KMS-11 (cell line): ENCODE results near the gene SIMC1.

ENCODE experiments used
- H2AFZ ChIP-seq: fragments of 200-600 bp; sonication (generic); 2 replicates; pipeline ENCODE4 v1.6.1; 2016; ENCODE audit warnings: antibody characterized with exemption, mixed run types, low read depth
- H3K27ac ChIP-seq: fragments of 200-600 bp; sonication (generic); 2 replicates; pipeline ENCODE4 v1.6.1; 2016; ENCODE audit warnings: mild to moderate bottlenecking, mixed run types
- H3K27me3 ChIP-seq: fragments of 200-600 bp; sonication (generic); 2 replicates; pipeline ENCODE4 v1.6.1; 2017; ENCODE audit warnings: mild to moderate bottlenecking, low read depth, mixed run types, moderate library complexity; ENCODE audit not compliant: insufficient read depth
- H3K36me3 ChIP-seq: fragments of 200-600 bp; sonication (generic); 2 replicates; pipeline ENCODE4 v1.6.1; 2017; ENCODE audit warnings: mild to moderate bottlenecking, mixed run types; ENCODE audit not compliant: insufficient read depth
- H3K4me1 ChIP-seq: fragments of 200-600 bp; sonication (generic); 2 replicates; pipeline ENCODE4 v1.6.1; 2016; ENCODE audit warnings: mild to moderate bottlenecking, low read depth, mixed run types; ENCODE audit not compliant: poor library complexity, severe bottlenecking
- H3K4me2 ChIP-seq: fragments of 200-600 bp; sonication (generic); 2 replicates; pipeline ENCODE4 v1.7.0; 2016; ENCODE audit warnings: mild to moderate bottlenecking, mixed run types
- H3K4me3 ChIP-seq: fragments of 200-600 bp; sonication (generic); IDR thresholded peaks from 2 replicates; pipeline ENCODE4 v1.6.1; 2017; ENCODE audit warnings: low read depth, low read length, mixed read lengths; ENCODE audit not compliant: insufficient read depth
- H3K79me2 ChIP-seq: fragments of 200-600 bp; sonication (generic); 2 replicates; pipeline ENCODE4 v1.6.1; 2016; ENCODE audit warnings: low read depth, mixed run types; ENCODE audit not compliant: insufficient read depth
- H3K9ac ChIP-seq: fragments of 200-600 bp; sonication (generic); 2 replicates; pipeline ENCODE4 v1.6.1; 2016; ENCODE audit warnings: mild to moderate bottlenecking, mixed run types
- H4K20me1 ChIP-seq: fragments of 200-600 bp; sonication (generic); 2 replicates; pipeline ENCODE4 v1.6.1; 2016; ENCODE audit warnings: mild to moderate bottlenecking, mixed run types; ENCODE audit not compliant: insufficient read depth
- TF ChIP-seq, protein P1 (sequence below): fragments of 200-600 bp; sonication (generic); conservative IDR thresholded peaks from 2 replicates; pipeline ENCODE4 v1.6.1; 2017; ENCODE audit warnings: low read depth, mild to moderate bottlenecking, antibody characterized with exemption, low read length, moderate library complexity, mixed read lengths

SIMC1 gene

DNA sequence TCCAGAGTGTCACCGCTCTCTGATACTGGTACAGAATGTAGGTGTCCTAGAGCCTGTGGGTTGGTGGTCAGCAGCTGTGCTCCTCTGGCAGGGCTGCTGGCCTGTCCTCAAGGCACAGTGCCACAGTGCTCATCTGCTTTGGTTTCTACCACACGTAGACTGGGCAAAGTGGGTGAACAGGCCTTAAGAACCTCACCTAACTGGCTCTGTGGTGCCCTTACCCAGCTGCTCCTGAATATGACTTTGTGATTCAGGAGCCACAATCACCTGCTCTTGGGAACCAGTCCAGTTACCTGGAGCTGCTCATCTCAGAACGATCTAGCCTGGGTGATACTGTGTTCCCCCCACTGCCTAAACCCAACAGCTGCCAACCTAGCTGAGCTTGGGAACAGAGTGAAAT, 143.8 kb downstream of the SIMC1 start:
- H3K36me3 ChIP-seq, result 0 out of 2 replicates have a peak, but pooled peaks cover 8% of the 10 kb centered on the region
- H4K20me1 ChIP-seq, result no peaks in the 10 kb centered on the region
- no peak overlapping the region for H3K4me3 ChIP-seq

DNA sequence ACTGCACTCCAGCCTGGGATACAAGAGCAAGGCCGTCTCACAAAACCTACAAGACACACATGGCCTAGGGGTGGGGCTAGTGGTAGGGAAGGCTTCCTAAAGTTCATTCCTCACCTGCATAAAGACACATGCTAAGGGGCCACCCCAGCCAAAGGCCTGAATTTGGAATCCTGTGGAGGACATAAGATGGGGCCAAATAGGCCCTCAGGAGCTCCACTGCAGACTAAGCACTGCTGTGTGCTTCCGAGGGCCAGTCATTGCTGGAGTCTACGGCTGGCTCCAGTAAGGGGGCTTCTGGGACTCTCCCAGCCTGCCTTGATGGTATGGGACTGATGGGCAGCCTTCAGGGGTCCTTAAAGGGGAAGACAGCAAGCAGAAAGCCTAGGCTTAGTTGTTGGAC, 144.5 kb downstream of the SIMC1 start:
- Histone ChIP-seq H4K20me1 (no peaks in the 10 kb centered on the region), H3K4me2 (no peak overlapping the region), H3K9ac (no peak overlapping the region), H3K79me2 (peaks cover 27% of the 10 kb centered on the region), H2AFZ (no peak overlapping the region), H3K27me3 (no peaks in the 10 kb centered on the region), H3K36me3 (0 out of 2 replicates have a peak, but pooled peaks cover 8% of the 10 kb centered on the region), H3K4me1 (peaks cover 10% of the 10 kb centered on the region), H3K4me3 (no peak overlapping the region), H3K27ac (no peak overlapping the region)
- TF ChIP-seq, protein P1, sequence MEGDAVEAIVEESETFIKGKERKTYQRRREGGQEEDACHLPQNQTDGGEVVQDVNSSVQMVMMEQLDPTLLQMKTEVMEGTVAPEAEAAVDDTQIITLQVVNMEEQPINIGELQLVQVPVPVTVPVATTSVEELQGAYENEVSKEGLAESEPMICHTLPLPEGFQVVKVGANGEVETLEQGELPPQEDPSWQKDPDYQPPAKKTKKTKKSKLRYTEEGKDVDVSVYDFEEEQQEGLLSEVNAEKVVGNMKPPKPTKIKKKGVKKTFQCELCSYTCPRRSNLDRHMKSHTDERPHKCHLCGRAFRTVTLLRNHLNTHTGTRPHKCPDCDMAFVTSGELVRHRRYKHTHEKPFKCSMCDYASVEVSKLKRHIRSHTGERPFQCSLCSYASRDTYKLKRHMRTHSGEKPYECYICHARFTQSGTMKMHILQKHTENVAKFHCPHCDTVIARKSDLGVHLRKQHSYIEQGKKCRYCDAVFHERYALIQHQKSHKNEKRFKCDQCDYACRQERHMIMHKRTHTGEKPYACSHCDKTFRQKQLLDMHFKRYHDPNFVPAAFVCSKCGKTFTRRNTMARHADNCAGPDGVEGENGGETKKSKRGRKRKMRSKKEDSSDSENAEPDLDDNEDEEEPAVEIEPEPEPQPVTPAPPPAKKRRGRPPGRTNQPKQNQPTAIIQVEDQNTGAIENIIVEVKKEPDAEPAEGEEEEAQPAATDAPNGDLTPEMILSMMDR, result no peak

More for the DNA sequence above, 143.8 kb downstream of the SIMC1 start:
- Histone ChIP-seq H2AFZ (no peak overlapping the region), H3K4me2 (no peak overlapping the region), H3K27ac (no peak overlapping the region), H3K79me2 (peaks cover 20% of the 10 kb centered on the region), H3K4me1 (peaks cover 6% of the 10 kb centered on the region), H3K27me3 (no peaks in the 10 kb centered on the region), H3K9ac (no peak overlapping the region)
- TF ChIP-seq, protein P1, result no peak

DNA sequence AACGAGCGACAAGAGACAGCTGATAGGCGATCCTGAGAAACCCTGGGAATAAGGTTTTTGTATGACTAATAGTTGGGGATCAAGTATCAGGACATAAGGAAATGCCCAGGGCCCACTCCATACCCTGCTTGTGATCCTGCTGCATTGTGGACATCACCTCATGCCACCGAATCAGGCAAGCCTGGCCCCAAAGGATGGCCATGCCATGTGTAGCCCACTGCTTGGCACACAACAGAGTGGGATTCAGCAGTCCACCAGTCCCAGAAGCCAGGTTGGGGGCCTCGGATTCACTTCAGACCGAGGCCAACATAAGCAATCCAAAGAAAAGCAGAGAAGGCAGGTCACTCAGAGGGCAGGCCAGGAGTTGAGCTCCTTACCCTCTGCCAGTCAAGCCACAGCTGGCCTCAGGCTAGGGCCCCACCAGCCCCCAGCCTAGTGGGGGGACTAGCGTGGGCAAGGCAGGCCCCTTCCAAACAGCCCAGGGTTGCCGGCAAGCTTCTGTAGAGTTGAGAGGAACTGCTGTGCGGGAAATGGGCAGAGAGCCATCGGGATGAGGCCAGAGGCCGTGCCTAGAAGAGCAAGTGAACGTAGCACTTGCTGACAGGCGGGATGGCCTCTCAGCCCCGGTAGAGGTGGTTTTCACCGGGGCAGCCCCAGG, 145.2 kb downstream of the SIMC1 start:
- H3K36me3 ChIP-seq, result 0 out of 2 replicates have a peak, but pooled peaks cover 8% of the 10 kb centered on the region
- no peaks in the 10 kb centered on the region for H3K27me3 ChIP-seq
- TF ChIP-seq, protein P1, result no peak
- H3K4me2 ChIP-seq, result no peak overlapping the region
- no peak overlapping the region for H2AFZ ChIP-seq
- peaks cover 34% of the 10 kb centered on the region for H3K79me2 ChIP-seq
- H3K27ac ChIP-seq, result no peak overlapping the region
- H4K20me1 ChIP-seq, result no peaks in the 10 kb centered on the region
- no peak overlapping the region for H3K4me3 ChIP-seq
- no peak overlapping the region for H3K9ac ChIP-seq
- H3K4me1 ChIP-seq, result peaks cover 10% of the 10 kb centered on the region

DNA sequence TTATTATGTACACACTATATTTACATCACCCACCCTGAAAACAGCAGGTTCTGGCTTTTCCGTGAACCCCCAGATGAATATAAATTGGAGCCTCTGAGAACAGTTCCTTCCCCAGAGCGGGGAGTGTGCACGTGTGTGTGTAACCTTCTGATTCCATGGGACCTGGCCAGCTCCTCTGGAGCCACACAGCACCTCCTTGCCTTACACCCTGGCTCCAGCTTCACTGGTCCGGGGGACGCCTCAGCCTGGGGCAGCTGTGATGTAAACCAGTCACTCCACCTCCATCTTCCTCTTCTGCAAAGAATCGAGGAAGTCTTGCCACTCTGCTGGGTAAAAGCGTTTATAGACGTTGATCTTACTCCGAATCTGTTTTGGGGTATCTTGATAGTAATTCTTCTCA, 145.7 kb downstream of the SIMC1 start:
- Histone ChIP-seq H4K20me1 (no peaks in the 10 kb centered on the region), H3K4me2 (no peak overlapping the region), H3K4me3 (no peak overlapping the region), H2AFZ (no peak overlapping the region), H3K9ac (no peak overlapping the region), H3K27me3 (no peaks in the 10 kb centered on the region), H3K79me2 (peaks cover 34% of the 10 kb centered on the region), H3K36me3 (0 out of 2 replicates have a peak, but pooled peaks cover 8% of the 10 kb centered on the region), H3K4me1 (peaks cover 10% of the 10 kb centered on the region), H3K27ac (no peak overlapping the region)
- TF ChIP-seq, protein P1, result no peak
